Thyroid gland (tissue), 4 donors: ENCODE results near the gene SLC38A10. TPM values are rescaled to one million over a fixed set of nuclear protein-coding genes. Genes with fewer than 3 reads are reported as not detected.
A peak's percentile ranks its signal among the peaks of the same experiment; 100 is the strongest.

Experiments
- DNase-seq, 2 donors: peaks; one replicate each; pipeline ENCODE4 v3.0.0-alpha.2; 2019
- H3K27ac ChIP-seq, 3 donors: fragments of 200-600 bp; sonication (generic); 1 replicate in 2 of 3; 2 replicates in 1 of 3; pipeline ENCODE4 v1.5.1; 2016 to 2019; ENCODE audit warnings: mild to moderate bottlenecking in 1 of 3, moderate library complexity in 1 of 3
- H3K27me3 ChIP-seq: fragments of 200-600 bp; sonication (generic); one replicate; pipeline ENCODE4 v1.5.1; 2019
- H3K36me3 ChIP-seq, 2 donors: fragments of 200-600 bp; sonication (generic); one replicate each; pipeline ENCODE4 v1.5.1; 2016 to 2019
- H3K4me1 ChIP-seq, 2 donors: fragments of 200-600 bp; sonication (generic); one replicate each; pipeline ENCODE4 v1.5.1; 2017 to 2019
- H3K4me3 ChIP-seq, 3 donors: fragments of 200-600 bp; sonication (generic); replicated peaks in 1 of 3; 1 replicate in 2 of 3; 2 replicates in 1 of 3; pipeline ENCODE4 v1.5.1; 2016; ENCODE audit warnings: mild to moderate bottlenecking in 1 of 3
- H3K9me3 ChIP-seq: fragments of 200-600 bp; sonication (generic); one replicate; pipeline ENCODE4 v1.5.1; 2017
- POLR2A ChIP-seq, 2 donors: fragments of 450-650 bp; IDR thresholded peaks; one replicate each; pipeline ENCODE4 v1.6.1; 2017; ENCODE audit warnings: antibody characterized with exemption in 2 of 2, mild to moderate bottlenecking in 2 of 2, moderate library complexity in 1 of 2
- WGBS, 2 donors: methylation state at CpG; one replicate each; pipeline ENCODE4 v1.1.5; 2017; 5-methylcytosine and 5-hydroxymethylcytosine counted together
- intact Hi-C: fragments of 100-400 bp; cut with DNase I; formaldehyde crosslinking; loops from one replicate; pipeline ENCODE4 v1.15.1; 2023
- total RNA-seq, 4 donors: library from RNA; depleted of rRNA; stranded (reverse); fragments of >200 nt; gene quantifications; one replicate each; pipeline ENCODE4 v1.2.3, GENCODE V29; 2016
- TF ChIP-seq, protein P1 (sequence below), 6 experiments: fragments of 200-600 bp in 3 of 6; fragments of 450-650 bp in 3 of 6; sonication (generic) in 3 of 6; IDR thresholded peaks; one replicate each; pipeline ENCODE4 v1.5.1; 2016 to 2019; ENCODE audit warnings: antibody characterized with exemption in 6 of 6, mild to moderate bottlenecking in 2 of 6, inconsistent platforms in 1 of 6, moderate library complexity in 1 of 6

The SLC38A10 gene
- total RNA-seq, 4 donors from 2014 or later, result 81.8 to 140 (median 121) TPM

DNA sequence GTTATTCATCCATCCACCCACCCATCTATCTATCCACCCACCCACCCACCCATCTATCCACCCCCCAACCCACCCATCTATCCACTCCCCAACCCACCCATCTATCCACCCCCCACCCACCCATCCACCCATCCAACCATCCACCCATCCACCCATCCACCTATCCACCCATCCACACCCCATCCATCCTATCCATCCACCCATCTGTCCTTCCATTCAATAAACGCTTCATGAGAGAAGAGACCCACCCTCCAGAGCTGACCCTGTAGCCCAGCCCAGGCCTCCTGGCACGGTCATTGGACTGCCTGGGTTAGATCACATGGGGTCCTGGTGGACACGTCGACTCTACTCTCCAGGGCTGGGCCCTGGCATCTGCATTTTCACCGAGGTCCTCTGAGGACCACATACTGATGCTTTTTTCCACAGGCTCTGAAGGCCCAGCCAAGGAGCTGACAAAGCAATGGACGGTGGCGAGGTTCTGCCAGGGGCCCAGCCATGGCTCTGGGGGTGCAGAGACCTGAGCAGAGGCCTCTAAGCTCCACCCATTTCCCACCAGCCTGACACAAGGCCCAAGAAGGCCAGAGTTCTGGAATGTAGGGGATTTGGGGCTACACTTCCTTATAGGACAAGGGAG, 41.3 kb upstream of the SLC38A10 start:
- Histone ChIP-seq H3K9me3 (no peaks in the 10 kb centered on the region), H3K27ac (no peak overlapping the region), H3K4me3 (no peak overlapping the region), H3K36me3 (no peaks in the 10 kb centered on the region), H3K4me1 (peaks cover 14 to 40% of the 10 kb centered on the region in 2 donors), H3K27me3 (no peaks in the 10 kb centered on the region)
- intact Hi-C loops, result no loop called here
- TF ChIP-seq, protein P1, sequence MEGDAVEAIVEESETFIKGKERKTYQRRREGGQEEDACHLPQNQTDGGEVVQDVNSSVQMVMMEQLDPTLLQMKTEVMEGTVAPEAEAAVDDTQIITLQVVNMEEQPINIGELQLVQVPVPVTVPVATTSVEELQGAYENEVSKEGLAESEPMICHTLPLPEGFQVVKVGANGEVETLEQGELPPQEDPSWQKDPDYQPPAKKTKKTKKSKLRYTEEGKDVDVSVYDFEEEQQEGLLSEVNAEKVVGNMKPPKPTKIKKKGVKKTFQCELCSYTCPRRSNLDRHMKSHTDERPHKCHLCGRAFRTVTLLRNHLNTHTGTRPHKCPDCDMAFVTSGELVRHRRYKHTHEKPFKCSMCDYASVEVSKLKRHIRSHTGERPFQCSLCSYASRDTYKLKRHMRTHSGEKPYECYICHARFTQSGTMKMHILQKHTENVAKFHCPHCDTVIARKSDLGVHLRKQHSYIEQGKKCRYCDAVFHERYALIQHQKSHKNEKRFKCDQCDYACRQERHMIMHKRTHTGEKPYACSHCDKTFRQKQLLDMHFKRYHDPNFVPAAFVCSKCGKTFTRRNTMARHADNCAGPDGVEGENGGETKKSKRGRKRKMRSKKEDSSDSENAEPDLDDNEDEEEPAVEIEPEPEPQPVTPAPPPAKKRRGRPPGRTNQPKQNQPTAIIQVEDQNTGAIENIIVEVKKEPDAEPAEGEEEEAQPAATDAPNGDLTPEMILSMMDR (IDR thresholded peaks at IDR 0.05), result no peak
- no peak for TF ChIP-seq POLR2A (IDR thresholded peaks at IDR 0.05)
- WGBS, 2 donors, result 91 to 100% methylated on average over 6 to 7 of the region's 7 CpGs
- no peak for DNase-seq

DNA sequence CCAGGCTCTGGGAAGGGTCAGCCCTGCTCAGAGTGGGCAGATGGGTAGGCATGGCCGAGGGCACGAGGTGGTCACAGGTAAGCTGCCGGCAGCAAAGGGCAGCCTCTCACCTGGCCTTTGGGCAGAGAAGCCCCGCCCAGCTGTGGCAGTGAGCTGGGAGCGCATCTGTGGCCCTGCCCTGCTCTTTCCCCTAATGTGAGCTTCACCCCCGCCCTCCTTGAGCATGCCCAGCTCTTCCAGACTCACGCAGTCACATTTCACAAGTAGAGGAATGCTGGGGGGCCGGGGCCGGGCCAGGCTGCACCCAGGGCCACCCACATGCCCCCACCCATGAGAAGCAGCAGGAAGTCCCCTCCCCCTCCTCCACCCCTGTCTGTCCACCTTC, 40.7 kb upstream of the SLC38A10 start:
- Histone ChIP-seq H3K4me3 (no peak overlapping the region), H3K27ac (no peak overlapping the region), H3K27me3 (no peaks in the 10 kb centered on the region), H3K9me3 (no peaks in the 10 kb centered on the region), H3K36me3 (no peaks in the 10 kb centered on the region), H3K4me1 (peaks cover 12 to 36% of the 10 kb centered on the region in 2 donors)
- 72 to 82% methylated on average over 5 to 9 of the region's 9 CpGs for WGBS, 2 donors
- intact Hi-C loops, result no loop called here
- no peak for TF ChIP-seq POLR2A (IDR thresholded peaks at IDR 0.05)
- TF ChIP-seq, protein P1 (IDR thresholded peaks at IDR 0.05), result no peak
- peak in 1 of 2 donors; percentile 31 for DNase-seq

GRCh38 chr17:81334987-81335772, 40.1 kb upstream of the SLC38A10 start:
- H3K4me1 ChIP-seq, result peaks cover 8 to 36% of the 10 kb centered on the region in 2 donors
- intact Hi-C loops, result no loop called here

GRCh38 chr17:81334391-81334901, 39.3 kb upstream of the SLC38A10 start:
- intact Hi-C loops, result no loop called here
- no peaks in the 10 kb centered on the region for H3K27me3 ChIP-seq
- WGBS, 2 donors, result 55 to 71% methylated on average over 3 to 8 of the region's 12 CpGs
- H3K9me3 ChIP-seq, result no peaks in the 10 kb centered on the region
- no peak overlapping the region for H3K27ac ChIP-seq
- peaks cover 9 to 36% of the 10 kb centered on the region in 2 donors for H3K4me1 ChIP-seq
- no peak overlapping the region for H3K4me3 ChIP-seq
- no peak for TF ChIP-seq POLR2A (IDR thresholded peaks at IDR 0.05)
- TF ChIP-seq, protein P1 (IDR thresholded peaks at IDR 0.05), result no peak
- no peak for DNase-seq
- H3K36me3 ChIP-seq, result no peaks in the 10 kb centered on the region

More at GRCh38 chr17:81334987-81335772, 40.1 kb upstream of the SLC38A10 start:
- Histone ChIP-seq H3K27me3 (no peaks in the 10 kb centered on the region), H3K4me3 (no peak overlapping the region), H3K36me3 (no peaks in the 10 kb centered on the region), H3K9me3 (no peaks in the 10 kb centered on the region), H3K27ac (no peak overlapping the region)
- TF ChIP-seq, protein P1 (IDR thresholded peaks at IDR 0.05), result no peak
- no peak for TF ChIP-seq POLR2A (IDR thresholded peaks at IDR 0.05)
- DNase-seq, result no peak
- WGBS, 2 donors, result 82 to 94% methylated on average over 4 to 8 of the region's 14 CpGs
